ENCODE measurements around the gene RARG.

The RARG gene

GRCh38 chr12:53231921-53232645 is at the start of gene RARG:
RARG (minus strand) TSS chr12:53232209; CDS start chr12:53227545, 4,664 bp downstream.
- DNase-seq (ENCODE audit: low read depth) = peak; percentile 68

GRCh38 chr12:53279888-53280498 is 48.0 kb upstream of the RARG start:
- no peak for DNase-seq (ENCODE audit: low read depth)

GRCh38 chr12:53279283-53279869 is 47.4 kb upstream of the RARG start:
- no peak for DNase-seq (ENCODE audit: low read depth)

- no peak for DNase-seq (ENCODE audit: low read depth)
Measured at GRCh38 chr12:53277981-53278380, 46.0 kb upstream of the RARG start.

GRCh38 chr12:53276511-53276910 is 44.5 kb upstream of the RARG start:
- DNase-seq (ENCODE audit: low read depth) = no peak

GRCh38 chr12:53274445-53274844 is 42.4 kb upstream of the RARG start:
- no peak for DNase-seq (ENCODE audit: low read depth)

- no peak for DNase-seq (ENCODE audit: low read depth)
Measured at GRCh38 chr12:53268630-53269562, 36.9 kb upstream of the RARG start.

GRCh38 chr12:53267999-53268629 is 36.1 kb upstream of the RARG start, which contains the start of gene ESPL1:
ESPL1 (plus strand) TSS chr12:53268299; CDS start chr12:53268767, 468 bp downstream.
- DNase-seq (ENCODE audit: low read depth) = peak; percentile 72

- no peak for DNase-seq (ENCODE audit: low read depth)
Measured at GRCh38 chr12:53267306-53267998, 35.4 kb upstream of the RARG start.

- no peak for DNase-seq (ENCODE audit: low read depth)
Measured at GRCh38 chr12:53265783-53266182, 33.8 kb upstream of the RARG start.

GRCh38 chr12:53259891-53260290 is 27.9 kb upstream of the RARG start:
- no peak for DNase-seq (ENCODE audit: low read depth)

GRCh38 chr12:53258541-53259539 is 26.8 kb upstream of the RARG start:
- no peak for DNase-seq (ENCODE audit: low read depth)

GRCh38 chr12:53255996-53256395 is 24.0 kb upstream of the RARG start:
- no peak for DNase-seq (ENCODE audit: low read depth)

GRCh38 chr12:53254816-53255545 is 23.0 kb upstream of the RARG start:
- no peak for DNase-seq (ENCODE audit: low read depth)

GRCh38 chr12:53253298-53253697 is 21.3 kb upstream of the RARG start:
- DNase-seq (ENCODE audit: low read depth) = no peak

GRCh38 chr12:53252349-53252916 is 20.4 kb upstream of the RARG start:
- no peak for DNase-seq (ENCODE audit: low read depth)

GRCh38 chr12:53251477-53252348 is 19.7 kb upstream of the RARG start:
- peak; percentile 53 for DNase-seq (ENCODE audit: low read depth)

- no peak for DNase-seq (ENCODE audit: low read depth)
Measured at GRCh38 chr12:53245286-53245685, 13.3 kb upstream of the RARG start.
